Psoas muscle (tissue), 8 donors: ENCODE data around the gene SERPINB6. TPM values are rescaled to one million over a fixed set of nuclear protein-coding genes. Genes with fewer than 3 reads are reported as not detected.
"Not testable (repeated sequence)": the region's sequence is repeated elsewhere in the genome, so short reads cannot be mapped to it uniquely, and the experiment has no call there.

Experiments used
- ATAC-seq, 4 donors: fragments of 200-7000 bp; cut with Tn5 transposase; one replicate each; pipeline ENCODE4 v1.9.1; 2020; ENCODE audit warnings: moderate library complexity in 3 of 4, mild to moderate bottlenecking in 2 of 4
- DNase-seq, 2 donors: peaks; one replicate each; pipeline ENCODE4 v3.0.0-alpha.2; 2020
- H3K27ac ChIP-seq: fragments of 200-600 bp; one replicate; pipeline ENCODE4 v1.8.0; 2022
- H3K27me3 ChIP-seq, 3 donors: fragments of 200-600 bp in 1 of 3; one replicate each; pipeline versions ENCODE4 v1.6.1 to v1.8.0; 2013 to 2022; ENCODE audit warnings: low read length in 2 of 3, mild to moderate bottlenecking in 2 of 3, moderate library complexity in 1 of 3; ENCODE audit not compliant: insufficient read depth in 3 of 3
- H3K36me3 ChIP-seq, 2 donors: fragments of 200-600 bp in 1 of 2; one replicate each; pipeline versions ENCODE4 v1.6.1 to v1.8.0; 2013 to 2022; ENCODE audit warnings: low read depth in 1 of 2, mild to moderate bottlenecking in 1 of 2, moderate library complexity in 1 of 2; ENCODE audit not compliant: insufficient read depth in 1 of 2
- H3K4me1 ChIP-seq: fragments of 200-600 bp; one replicate; pipeline ENCODE4 v1.8.0; 2022
- H3K4me3 ChIP-seq: fragments of 200-600 bp; one replicate; pipeline ENCODE4 v1.8.0; 2022; ENCODE audit warnings: mild to moderate bottlenecking
- H3K9me3 ChIP-seq: fragments of 200-600 bp; one replicate; pipeline ENCODE4 v1.8.0; 2022
- WGBS, 3 donors: extraction: QIAGEN DNeasy Blood & Tissue Kit; methylation state at CpG; one replicate each; pipeline versions ENCODE4 v1.1.6 to v1.1.7; 2013; 5-methylcytosine and 5-hydroxymethylcytosine counted together
- intact Hi-C, 2 donors: fragments of 100-400 bp; cut with DNase I; formaldehyde crosslinking; loops; one replicate each; pipeline versions ENCODE4 v1.11.0 to v1.14.2; 2022
- polyA plus RNA-seq, 3 donors: library from polyadenylated mRNA; stranded (reverse); fragments of 200-250 nt; gene quantifications; one replicate each; pipeline ENCODE4 v1.2.3, GENCODE V29; 2013
- total RNA-seq, 4 donors: library from RNA; stranded (reverse); fragmentation: NEBNext Ultra II Directional in 2 of 4; extraction: Animal tissue kit (Norgen Biotek cat#: 25700) in 2 of 4; gene quantifications; one replicate each; pipeline versions ENCODE4 v1.2.1 to v1.2.4, GENCODE V29; 2021 to 2023
- TF ChIP-seq, protein P1 (sequence below): fragments of 200-600 bp; IDR thresholded peaks from one replicate; pipeline ENCODE4 v1.8.0; 2022; ENCODE audit warnings: antibody characterized with exemption
- donor health status: healthy with polysubstance abuse.
- donor health status: DM: no; HTN: no; CAD: no; lungs with moderate emphysema.
- donor health status: Bipolar disorder and iron deficiency.
- donor health status: healthy.
- donor health status: DM: yes; HTN: yes; CAD: no.
- donor health status: DM: no; HTN: no; CAD: no.
- donor health status: DM: no; HTN: no; CAD: no.
- donor health status: DM: yes; HTN: yes; CAD: no.

Gene SERPINB6
- total and polyA plus RNA-seq, 7 donors, result 92.3 to 239 (median 165) TPM

DNA sequence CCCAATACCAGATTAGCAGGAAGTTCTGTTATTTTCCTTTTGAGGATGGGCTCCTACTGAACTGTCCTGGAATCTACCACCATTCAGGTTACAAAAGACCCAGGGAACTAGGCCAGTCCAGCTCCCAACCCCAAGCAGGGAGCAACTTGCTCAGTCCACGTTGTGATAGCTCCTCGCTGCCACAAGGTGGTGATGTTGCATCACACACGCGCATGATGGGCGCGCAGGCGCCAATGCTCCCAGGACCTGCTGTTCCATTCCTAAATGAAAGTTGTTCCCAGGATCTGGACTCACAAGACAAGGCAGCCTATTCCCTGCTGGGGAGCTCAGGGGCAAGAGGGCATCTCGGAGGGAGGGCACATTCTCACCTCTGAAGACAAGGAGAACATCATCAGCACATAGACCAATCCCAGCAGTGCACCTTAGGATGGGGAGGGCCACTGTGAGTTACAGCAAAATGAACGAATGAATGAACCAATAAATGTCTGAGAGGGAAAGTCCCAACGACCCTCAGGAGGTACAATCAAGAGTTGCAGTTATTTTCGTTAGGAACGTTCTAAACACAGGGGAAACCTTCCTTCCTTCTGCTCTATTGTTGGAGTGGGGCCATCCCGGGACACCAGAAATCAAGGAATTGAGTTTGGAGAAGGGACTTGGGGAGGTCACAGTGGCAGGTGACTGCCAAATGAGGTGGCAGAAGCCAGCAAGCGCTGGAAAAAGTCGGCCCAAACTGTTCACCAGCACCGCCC lies 27.1 kb upstream of the SERPINB6 start:
- H3K9me3 ChIP-seq, H3K27me3 ChIP-seq, DNase-seq: not testable (repeated sequence)
- H3K27ac ChIP-seq, result peak overlapping the region; percentile 99
- H3K36me3 ChIP-seq, result peaks cover 0 to 13% of the 10 kb centered on the region in 2 donors
- ATAC-seq, result peak; percentile 59 to 73 (median 66)
- WGBS, 3 donors, result 4 to 10% (median 5%) methylated on average over 10 of the region's 16 CpGs
- TF ChIP-seq, protein P1, sequence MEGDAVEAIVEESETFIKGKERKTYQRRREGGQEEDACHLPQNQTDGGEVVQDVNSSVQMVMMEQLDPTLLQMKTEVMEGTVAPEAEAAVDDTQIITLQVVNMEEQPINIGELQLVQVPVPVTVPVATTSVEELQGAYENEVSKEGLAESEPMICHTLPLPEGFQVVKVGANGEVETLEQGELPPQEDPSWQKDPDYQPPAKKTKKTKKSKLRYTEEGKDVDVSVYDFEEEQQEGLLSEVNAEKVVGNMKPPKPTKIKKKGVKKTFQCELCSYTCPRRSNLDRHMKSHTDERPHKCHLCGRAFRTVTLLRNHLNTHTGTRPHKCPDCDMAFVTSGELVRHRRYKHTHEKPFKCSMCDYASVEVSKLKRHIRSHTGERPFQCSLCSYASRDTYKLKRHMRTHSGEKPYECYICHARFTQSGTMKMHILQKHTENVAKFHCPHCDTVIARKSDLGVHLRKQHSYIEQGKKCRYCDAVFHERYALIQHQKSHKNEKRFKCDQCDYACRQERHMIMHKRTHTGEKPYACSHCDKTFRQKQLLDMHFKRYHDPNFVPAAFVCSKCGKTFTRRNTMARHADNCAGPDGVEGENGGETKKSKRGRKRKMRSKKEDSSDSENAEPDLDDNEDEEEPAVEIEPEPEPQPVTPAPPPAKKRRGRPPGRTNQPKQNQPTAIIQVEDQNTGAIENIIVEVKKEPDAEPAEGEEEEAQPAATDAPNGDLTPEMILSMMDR, result peak; percentile 69
- intact Hi-C loops, result loop anchor here in 1 of 2 donors (10.0 kb wide), 1 partner anchor 126 kb away; no protein-coding TSS in a partner anchor
- H3K4me3 ChIP-seq, result peak overlapping the region; percentile 95
- peaks cover 20% of the 10 kb centered on the region for H3K4me1 ChIP-seq

DNA sequence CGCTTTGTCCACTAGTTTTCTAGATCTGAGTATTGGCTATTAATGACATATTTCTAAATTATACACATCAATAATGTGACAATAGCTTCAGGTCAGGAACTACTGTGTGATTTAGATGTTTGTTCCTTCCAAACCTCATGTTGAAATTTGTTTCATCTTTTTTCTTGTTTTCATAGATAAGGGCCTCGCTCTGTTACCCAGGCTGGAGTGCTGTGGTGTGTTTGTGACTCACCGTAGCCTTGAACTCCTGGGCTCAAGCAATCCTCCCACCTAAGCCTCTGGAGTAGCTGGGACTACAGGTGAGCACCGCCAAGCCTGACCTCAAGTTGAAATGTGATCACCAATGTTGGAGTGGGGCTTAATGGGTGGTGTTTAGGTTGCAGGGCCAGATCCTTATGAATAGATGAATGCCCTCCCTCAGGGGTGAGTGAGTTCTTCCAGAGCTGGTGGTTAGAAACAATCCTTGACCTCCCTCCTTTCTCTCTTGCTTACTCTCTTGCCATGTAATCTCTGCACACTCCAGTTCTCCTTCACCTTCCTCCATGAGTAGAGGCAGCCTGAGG lies 22.5 kb upstream of the SERPINB6 start:
- 90 to 99% (median 94%) methylated on average over 4 of the region's 4 CpGs for WGBS, 3 donors
- Histone ChIP-seq H3K36me3 (no peaks in the 10 kb centered on the region), H3K27me3 (no peaks in the 10 kb centered on the region), H3K4me3 (no peak overlapping the region), H3K27ac (no peak overlapping the region), H3K9me3 (no peaks in the 10 kb centered on the region), H3K4me1 (no peaks in the 10 kb centered on the region)
- TF ChIP-seq, protein P1, result no peak
- intact Hi-C loops, result loop anchor here (5.0 to 10.0 kb wide), 2 partner anchors 131 to 258 kb away; no protein-coding TSS in a partner anchor
- ATAC-seq (no peak), DNase-seq (no peak)

DNA sequence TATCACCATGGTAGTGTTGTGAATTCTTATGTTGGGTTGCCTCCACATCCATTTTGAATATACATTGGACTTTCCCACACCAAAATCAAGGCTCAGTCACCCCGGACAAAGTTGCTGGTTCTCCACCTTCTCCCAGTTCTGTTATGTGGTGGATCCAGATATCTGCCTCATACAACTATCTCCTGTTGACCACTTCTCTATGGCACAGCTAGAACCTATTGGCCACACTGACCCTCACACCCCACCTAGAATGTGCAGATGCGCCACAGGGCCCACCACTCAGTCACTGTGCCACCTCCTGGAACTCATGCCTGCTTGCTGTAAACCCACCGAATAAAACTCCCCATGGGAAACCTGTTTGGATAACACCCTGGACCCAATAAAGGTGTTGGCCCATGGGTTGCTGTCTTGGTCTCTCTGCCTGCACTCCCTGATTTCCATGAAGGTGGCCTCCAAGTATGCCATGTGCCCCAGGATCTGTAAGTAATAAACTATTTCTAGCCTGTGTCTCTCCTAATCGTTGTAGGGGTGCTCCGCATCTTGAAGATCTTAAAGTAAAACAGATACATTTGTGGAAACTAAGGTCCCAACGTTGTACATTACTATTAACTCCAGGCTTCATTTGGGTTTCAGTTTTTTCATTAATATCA lies 21.1 kb upstream of the SERPINB6 start:
- no peak overlapping the region for H3K27ac ChIP-seq
- intact Hi-C loops, result loop anchor here (5.0 to 10.0 kb wide), 2 partner anchors 132 to 260 kb away; no protein-coding TSS in a partner anchor

DNA sequence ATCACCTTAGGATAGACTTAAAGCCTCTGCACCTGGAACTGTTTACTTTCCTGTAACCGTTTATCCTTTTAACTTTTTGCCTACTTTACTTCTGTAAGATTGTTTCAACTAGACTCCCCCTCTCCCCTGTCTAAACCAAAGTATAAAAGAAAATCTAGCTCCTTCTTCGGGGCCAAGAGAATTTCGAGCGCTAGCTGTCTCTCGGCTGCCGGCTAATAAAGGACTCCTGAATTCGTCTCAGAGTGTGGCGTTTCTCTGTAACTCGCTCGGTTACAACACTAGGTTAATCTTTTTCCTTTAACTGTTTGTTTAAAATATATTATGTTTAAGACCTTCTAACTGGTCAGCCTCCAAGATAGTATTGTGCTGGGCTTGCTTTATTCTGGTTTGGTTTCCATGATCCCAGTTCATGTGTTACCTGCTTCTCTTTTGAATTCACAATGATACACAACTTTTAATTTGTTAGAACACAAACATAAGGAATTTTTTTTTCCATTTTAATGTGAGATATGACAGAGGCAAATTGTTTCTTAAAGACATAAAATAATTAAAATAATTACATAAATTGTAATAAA lies 19.7 kb upstream of the SERPINB6 start:
- Histone ChIP-seq H3K9me3 (no peaks in the 10 kb centered on the region), H3K4me3 (peak overlapping the region; percentile 78), H3K36me3 (no peaks in the 10 kb centered on the region), H3K27me3 (no peaks in the 10 kb centered on the region), H3K4me1 (peaks cover 9% of the 10 kb centered on the region), H3K27ac (peak overlapping the region; percentile 96)
- DNase-seq, result no peak
- 23 to 26% (median 25%) methylated on average over 10 of the region's 10 CpGs for WGBS, 3 donors
- intact Hi-C loops, result loop anchor here (5.0 to 10.0 kb wide), 2 partner anchors 134 to 261 kb away; no protein-coding TSS in a partner anchor
- ATAC-seq, result no peak
- TF ChIP-seq, protein P1, result no peak

More for the DNA sequence above, 21.1 kb upstream of the SERPINB6 start:
- no peak for DNase-seq
- Histone ChIP-seq H3K36me3 (no peaks in the 10 kb centered on the region), H3K27me3 (no peaks in the 10 kb centered on the region), H3K9me3 (no peaks in the 10 kb centered on the region), H3K4me3 (no peak overlapping the region), H3K4me1 (peaks cover 9% of the 10 kb centered on the region)
- 79 to 91% (median 90%) methylated on average over 6 of the region's 6 CpGs for WGBS, 3 donors
- no peak for ATAC-seq
- TF ChIP-seq, protein P1, result no peak
